HG03378 (cell line): ENCODE measurements around the gene DNPH1.

Experiments used
- ATAC-seq: cut with Tn5 transposase; IDR thresholded peaks from one replicate; pipeline ENCODE4 v1.9.1; 2021; ENCODE audit warnings: mild to moderate bottlenecking, moderate library complexity; ENCODE audit not compliant: unreplicated experiment

DNPH1 gene

GRCh38 chr6:43185391-43185985 lies 43.8 kb downstream of the DNPH1 start:
- ATAC-seq, result no peak

GRCh38 chr6:43184268-43184985 lies 44.9 kb downstream of the DNPH1 start:
- ATAC-seq, result no peak

GRCh38 chr6:43183441-43183840 lies 45.8 kb downstream of the DNPH1 start:
- no peak for ATAC-seq

DNA sequence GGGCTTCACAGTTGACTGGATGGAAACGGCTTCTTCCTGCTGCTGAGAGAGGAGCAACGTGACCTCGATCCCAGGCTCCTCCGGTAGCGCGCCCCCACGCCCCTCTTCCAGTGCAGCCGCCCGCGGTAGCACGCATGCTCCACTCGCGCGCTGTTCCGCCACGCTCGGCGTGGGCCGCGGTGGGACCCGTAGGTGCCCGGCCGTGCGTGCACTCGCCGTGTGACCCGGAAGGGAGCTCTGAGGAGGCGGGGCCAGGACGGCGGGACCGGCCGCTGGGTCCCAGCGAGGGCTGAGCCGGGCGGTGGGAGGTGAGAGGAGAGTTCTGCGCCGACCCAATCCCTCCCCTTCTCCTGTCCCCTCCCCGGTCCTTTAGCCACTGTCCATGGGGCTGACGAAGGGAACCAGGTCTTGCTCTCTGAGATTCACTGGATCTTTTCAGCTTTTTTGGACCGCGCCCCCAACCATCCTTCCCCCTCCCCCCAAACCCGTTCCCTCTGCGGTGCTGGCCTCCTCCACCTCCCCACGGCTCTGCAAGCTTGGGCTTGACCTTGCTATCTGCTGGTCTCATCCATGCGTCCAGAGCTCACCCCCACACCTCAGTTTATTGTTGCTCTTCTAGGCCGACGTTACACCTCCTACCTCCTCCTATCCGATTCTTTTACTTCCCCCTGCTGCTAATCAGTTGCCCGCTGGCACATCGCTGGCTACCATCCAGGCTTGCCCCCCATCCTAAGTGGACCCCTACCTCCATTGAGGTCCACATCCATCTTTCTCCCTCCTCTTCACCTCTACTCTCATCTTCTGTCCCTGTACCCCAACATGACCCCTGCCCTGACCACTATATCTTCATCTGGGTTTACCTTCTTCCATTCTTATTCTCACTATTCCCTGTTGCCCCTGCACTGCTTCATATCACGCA lies 47.1 kb downstream of the DNPH1 start, which contains the start of gene CUL9:
Gene CUL9 (plus strand): TSS at position 255 of the 919 bp plus-strand sequence. CDS start 2,115 bp downstream, outside the sequence.
- ATAC-seq, result peak; percentile 65

DNA sequence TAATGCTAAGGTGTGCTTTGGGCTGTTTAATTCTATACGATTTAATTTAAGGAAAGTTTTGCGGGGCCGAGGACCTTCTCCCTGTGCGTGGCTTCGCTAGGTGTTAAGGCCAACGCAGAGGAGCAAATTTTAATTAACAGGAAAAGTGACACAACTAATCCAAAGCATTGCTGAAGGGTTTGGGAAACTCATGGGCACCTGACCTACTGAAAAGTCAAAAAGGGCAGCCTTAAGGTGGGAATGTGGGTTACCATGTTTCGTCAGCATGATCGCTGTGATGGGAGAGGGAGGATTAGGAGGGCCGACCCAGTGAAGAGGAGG lies 47.7 kb downstream of the DNPH1 start:
- ATAC-seq, result no peak

DNA sequence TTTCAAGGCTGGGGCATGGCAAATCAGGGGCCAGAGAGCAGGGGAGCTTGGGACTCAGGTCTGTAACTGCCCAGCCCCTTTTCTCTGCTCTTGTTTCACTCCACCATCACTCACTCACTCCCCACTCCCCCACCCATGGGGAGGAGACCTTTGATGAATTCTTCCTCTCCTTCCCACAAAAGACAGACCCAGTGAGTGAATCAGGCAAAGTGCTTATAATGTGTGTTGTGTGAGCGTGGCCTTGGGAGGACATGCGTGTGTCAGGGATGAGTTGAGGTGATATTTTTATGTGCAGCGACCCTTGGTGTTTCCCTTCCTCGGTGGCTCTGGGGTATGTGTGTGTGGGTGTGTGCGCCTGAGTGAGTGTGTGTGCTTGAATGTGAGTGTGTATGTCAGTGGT lies 48.3 kb downstream of the DNPH1 start:
- ATAC-seq, result no peak

DNA sequence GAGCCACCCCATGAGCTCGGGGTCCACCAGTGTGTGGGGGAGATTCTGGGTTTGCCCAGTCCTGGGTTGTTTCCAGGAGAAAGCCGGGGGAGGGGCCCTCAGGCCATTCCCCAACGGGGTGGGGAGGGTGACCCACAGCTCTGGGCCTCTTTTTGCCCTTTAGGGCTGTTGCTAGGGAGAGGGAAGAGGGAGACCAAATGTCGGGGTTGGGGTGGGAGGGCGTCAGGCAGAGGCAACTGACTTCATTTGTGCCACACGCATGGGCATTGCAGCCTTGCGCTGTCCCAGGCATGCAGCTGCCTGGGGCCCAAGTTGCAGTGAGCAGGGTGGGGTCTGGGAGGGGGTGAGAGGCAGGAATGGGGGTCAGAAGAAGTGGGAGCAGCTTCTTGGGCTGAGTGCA lies 49.2 kb downstream of the DNPH1 start:
- no peak for ATAC-seq

DNA sequence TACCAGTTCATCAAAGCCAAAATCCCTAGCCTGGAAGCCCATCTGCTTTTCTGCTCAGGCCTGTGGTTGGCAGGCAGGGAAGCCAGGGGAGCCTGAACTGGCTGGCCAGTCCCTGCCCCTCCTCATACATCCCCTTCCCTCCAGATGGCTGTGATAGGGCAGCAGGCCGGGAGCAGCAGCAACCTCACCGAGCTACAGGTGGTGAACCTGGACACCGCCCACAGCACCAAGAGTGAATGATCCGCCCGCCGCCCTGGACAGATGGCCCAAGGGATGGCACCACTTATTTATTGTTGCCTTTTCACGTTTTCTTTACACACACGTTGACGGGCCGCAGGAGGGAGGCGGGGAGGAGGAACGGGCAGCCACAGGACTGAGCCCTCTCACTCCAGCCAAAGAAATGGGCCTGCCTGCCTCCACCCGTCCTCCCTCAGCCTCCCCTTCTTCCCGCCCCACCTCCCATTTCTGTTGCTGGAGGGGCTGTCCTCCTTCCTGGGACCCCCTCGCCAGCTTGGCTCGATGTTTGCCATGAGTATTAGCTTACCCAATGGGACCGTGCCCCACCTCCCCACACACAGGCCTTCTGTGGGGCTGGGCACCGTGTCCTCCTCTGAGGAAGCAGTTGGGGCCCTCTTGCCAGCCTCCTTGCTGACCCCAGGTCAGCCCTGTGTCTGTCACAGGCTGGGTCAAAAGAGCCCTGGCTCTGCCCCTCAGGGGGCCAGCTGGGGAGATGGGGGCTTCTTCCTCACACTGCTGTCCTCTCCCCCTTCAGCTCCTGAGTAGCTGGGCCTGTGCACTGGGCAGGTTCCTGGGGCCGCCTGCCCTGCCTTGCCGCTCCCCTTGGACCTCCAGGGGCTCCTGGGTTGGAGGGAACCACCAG lies 50.1 kb downstream of the DNPH1 start:
- ATAC-seq, result no peak

- ATAC-seq, result no peak
Measured at GRCh38 chr6:43178150-43178549, 51.1 kb downstream of the DNPH1 start.

DNA sequence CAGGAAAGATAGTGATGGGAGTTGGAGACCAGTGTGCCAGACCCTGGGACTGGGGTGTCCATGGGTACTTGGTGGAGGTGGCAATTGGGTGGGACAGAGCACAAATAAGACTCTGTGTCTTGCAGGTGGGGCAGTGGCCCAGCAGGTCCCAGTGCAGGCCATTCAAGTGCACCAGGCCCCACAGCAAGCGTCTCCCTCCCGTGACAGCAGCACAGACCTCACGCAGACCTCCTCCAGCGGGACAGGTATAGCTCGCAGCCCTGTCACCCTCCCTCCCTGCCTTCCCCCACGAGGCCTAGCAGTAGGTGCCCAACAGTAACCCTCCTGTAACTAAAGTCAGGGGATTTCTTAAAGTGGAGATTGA lies 52.9 kb downstream of the DNPH1 start:
- no peak for ATAC-seq

DNA sequence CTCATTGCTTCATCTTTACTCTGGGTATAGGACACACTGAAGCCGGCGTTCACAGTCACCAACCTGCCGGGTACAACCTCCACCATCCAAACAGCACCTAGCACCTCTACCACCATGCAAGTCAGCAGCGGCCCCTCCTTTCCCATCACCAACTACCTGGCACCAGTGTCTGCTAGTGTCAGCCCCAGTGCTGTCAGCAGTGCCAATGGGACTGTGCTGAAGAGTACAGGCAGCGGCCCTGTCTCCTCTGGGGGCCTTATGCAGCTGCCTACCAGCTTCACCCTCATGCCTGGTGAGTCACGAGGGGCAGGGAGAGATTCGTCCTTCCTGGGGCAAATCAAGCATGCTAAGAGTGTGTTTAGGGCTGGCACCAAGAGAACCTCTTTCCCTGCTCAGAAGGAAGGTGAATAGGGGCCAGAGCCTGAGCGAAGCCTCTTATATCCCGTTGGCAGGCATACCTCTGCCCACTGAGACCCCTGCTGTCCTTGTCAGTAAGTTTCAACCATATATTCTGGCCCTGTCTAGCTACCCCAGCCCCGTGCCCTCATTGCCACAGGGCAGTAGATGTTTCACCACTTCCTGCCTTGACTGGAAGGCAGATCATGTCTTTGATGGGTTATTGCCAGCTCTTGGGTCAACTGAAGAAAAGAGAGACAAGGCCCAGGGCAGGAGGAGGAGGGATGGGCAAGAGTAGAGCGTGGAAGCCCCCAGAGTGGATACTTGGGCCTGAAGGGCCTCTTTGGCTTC lies 53.4 kb downstream of the DNPH1 start:
- no peak for ATAC-seq
